ENCODE results near the gene ITGB3. TPM values are rescaled to one million over a fixed set of nuclear protein-coding genes. Genes with fewer than 3 reads are reported as not detected.

The ITGB3 gene
- total RNA-seq, 1 donor from 2014 or later, result 1.7 TPM

GRCh38 chr17:47276868-47277267 lies 23.2 kb downstream of the ITGB3 start:
- peak; percentile 21 for ATAC-seq

DNA sequence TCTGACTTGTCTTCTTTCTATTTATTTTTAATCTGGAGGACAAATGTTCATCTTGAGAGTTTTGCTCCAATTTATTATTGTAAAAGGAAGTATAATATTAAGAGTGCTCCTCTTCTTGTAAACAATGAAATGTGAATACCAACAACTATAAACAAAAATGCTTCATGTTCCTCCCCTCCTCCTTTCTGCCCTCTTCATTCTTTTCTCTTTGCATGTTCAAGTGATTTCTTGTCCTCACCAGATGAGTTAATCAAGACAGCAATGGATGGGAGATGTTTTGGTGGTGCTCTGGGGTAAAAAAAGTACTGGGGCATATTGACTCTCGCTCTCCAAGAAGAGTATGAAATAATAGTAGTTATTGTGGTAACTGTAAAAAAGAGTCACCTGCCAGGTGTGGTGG lies 24.3 kb downstream of the ITGB3 start:
- no peak for ATAC-seq

- ATAC-seq, result no peak
Observed at GRCh38 chr17:47278561-47278960, 24.9 kb downstream of the ITGB3 start.

GRCh38 chr17:47279062-47279801 lies 25.6 kb downstream of the ITGB3 start:
- peak; percentile 44 for ATAC-seq

DNA sequence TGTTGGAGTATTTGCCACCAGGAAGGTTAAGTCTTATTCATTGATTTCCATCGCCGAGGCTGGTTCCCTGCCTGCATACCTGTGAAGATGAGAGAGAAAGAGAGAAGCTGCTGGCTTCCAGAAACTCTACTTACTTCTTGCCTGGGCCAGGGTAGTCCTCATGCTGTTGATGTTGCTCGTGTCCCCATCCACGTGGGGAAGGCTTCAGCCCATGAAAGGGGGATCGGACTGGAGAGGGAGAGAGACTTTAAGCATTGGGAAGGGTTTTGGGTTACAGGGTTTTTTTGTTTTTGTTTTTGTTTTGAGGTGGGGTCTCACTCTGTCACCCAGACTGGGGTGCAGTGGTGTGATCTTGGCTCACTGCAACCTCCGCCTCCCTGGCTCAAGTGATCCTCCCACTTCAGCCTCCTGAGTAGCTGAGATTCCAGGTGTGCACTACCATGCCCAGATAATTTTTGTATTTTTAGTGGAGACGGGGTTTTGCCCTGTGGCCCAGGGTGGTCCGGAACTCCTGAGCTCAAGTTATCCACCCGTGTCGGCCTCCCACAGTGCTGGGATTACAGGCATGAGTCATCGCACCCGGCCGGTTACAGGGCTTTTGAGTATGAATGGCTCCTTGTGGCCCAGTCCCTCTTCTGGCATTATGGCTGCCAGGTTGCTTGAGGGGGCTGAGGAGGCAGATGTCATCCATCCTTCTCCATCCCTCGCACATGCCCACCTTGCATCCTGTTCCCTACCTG lies 26.6 kb downstream of the ITGB3 start:
- ATAC-seq, result no peak

GRCh38 chr17:47281216-47281615 lies 27.6 kb downstream of the ITGB3 start:
- no peak for ATAC-seq

- ATAC-seq, result no peak
Observed at GRCh38 chr17:47285003-47285402, 31.4 kb downstream of the ITGB3 start.

- ATAC-seq, result no peak
Observed at GRCh38 chr17:47286198-47286914, 32.7 kb downstream of the ITGB3 start.

GRCh38 chr17:47287068-47287467 lies 33.4 kb downstream of the ITGB3 start:
- ATAC-seq, result no peak

- no peak for ATAC-seq
Observed at GRCh38 chr17:47287639-47288038, 34.0 kb downstream of the ITGB3 start.

DNA sequence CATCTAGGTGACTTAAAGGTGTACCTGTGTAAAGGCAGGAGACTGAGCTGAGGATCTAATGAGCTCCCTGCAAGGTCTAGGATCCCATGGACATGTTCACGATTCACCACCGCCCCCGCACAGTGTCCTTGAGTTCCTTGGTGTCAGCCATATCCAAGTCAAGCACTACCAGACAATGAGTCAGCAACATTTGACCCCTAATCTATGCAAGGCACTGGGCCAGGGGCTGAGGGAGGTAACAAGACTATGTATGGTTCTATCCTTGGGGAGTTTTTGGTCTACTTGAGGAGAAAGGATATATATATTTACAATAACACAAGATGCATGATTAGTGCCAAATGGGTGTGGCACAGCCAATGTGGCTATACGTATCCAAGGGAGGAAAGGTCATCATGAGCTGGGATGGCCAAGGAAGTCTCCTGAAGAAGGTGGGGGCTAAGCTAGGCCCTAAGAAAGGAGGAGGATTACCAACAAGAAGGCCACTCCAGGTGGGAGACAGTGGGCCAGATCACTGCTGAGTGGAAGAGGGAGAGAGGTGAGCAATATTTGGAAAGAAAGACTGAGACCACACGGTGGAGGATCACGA lies 35.0 kb downstream of the ITGB3 start:
- no peak for ATAC-seq

DNA sequence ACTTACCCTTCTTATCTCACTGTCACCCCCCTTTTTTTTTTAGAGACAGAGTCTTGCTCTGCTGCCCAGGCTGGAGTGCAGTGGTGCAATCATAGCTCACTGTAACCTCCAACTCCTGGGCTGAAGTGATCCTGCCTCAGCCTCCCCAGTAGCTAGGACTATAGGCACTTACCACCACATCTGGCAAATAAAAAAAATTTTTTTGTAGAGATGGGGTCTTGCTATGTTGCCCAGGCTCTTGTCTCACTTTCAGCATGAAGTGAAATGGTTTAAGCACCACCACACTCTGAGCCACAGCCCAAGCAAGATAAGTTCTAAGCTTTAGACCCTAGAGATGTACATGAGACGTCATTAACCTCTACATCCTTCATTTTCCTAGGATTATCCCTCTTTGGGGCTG lies 35.7 kb downstream of the ITGB3 start:
- ATAC-seq, result no peak

DNA sequence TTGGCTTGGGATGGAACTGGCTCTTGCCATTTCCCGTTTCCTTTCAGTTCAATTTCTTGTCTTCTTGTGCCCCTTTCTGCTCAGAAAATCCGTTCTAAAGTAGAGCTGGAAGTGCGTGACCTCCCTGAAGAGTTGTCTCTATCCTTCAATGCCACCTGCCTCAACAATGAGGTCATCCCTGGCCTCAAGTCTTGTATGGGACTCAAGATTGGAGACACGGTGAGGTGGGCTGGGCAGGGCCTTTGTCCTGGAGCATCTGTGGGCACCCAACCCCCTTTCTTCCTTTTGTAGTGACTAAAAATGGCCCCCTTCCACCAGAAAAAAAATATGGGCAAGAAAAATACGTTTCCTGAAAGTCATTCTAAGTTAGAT lies 37.2 kb downstream of the ITGB3 start:
- ATAC-seq, result no peak

DNA sequence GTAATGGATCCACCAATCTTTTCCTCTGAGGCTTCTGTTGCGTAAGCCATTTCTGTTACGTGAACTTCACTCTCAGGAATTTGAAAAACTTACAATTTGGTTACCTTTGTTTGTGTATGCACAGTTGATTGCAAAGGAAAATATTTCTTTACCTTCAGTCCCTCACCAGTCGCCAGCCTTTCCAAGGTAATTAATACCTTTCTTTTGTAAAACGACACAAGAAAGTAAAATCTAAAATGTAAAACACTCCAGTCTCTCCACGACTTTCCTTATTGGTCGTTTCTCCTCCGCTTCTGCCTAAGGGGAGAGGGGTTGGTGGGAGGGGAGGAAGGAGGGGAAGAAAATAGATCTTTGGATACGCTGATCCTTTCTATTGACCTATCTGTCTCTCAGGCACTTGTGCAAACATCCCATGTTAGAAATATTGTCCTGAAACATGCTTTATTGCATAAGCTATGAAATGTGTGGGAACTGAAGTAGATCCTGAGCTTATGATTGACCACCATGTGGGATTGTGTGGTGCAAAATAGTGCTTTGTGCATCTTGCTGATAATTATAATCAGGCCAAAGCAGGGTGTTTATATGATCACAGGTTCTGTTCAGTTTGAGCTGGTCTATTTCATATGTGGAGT lies 37.7 kb downstream of the ITGB3 start:
- ATAC-seq, result no peak

DNA sequence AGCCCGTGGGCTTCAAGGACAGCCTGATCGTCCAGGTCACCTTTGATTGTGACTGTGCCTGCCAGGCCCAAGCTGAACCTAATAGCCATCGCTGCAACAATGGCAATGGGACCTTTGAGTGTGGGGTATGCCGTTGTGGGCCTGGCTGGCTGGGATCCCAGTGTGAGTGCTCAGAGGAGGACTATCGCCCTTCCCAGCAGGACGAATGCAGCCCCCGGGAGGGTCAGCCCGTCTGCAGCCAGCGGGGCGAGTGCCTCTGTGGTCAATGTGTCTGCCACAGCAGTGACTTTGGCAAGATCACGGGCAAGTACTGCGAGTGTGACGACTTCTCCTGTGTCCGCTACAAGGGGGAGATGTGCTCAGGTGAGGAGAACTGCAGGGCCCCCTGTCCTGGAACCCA lies 38.6 kb downstream of the ITGB3 start:
- ATAC-seq, result no peak

GRCh38 chr17:47295037-47295873 lies 41.6 kb downstream of the ITGB3 start:
- ATAC-seq, result no peak

DNA sequence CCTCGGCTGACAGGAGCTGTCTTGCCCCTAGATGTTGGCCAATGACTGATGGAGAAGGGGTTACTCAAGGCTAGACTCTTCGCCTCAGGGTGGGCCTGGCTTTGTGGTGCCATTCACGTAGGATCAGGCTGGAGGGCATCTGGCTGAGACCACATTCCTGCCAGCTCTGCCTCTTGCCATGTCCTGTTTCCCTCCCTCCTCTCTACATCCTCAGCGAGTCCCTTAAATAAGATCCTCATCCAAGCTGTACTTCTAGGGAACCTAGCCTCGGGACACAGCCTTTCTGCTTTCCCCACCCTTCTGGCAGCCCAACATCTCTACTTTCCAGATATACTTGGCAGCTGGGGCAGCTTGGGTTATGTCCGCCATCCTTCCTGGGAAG lies 42.2 kb downstream of the ITGB3 start:
- no peak for ATAC-seq

DNA sequence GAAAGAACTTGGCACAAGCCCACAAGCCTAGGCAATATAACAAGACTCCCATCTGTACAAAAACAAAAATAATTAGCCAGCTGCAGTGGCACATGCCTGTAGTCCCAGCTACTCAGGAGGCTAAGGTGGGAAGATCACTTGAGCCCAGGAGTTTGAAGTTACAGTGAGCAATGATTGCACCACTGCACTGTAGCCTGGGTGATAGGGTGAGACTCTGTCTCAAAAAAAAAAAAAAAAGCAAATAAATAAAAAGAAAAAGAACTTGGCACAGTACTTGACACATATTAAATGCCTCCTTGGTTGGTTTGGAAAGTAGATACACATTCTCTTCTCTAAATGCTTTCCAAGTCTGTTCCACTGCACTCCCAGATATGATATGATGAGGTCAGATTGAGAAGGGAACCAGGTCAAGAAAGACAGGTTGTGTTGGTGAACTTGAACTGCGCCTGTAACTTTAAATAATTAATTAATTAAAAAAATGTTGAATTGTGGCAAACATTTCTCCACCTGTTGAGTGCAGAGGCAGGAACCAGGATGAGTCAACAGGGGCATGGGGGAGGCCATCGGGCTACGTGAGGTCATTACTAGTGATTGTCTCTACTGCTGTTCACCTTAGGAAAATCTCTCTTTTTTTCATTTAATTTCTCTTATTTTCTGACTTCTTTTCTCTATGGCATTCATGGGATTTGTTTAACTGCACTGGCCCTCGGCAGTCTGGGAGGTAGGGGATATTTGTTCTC lies 44.2 kb downstream of the ITGB3 start:
- ATAC-seq, result no peak

GRCh38 chr17:47298712-47299111 lies 45.1 kb downstream of the ITGB3 start:
- ATAC-seq, result no peak

GRCh38 chr17:47299239-47299910 lies 45.7 kb downstream of the ITGB3 start:
- ATAC-seq, result no peak

GRCh38 chr17:47300718-47301117 lies 47.1 kb downstream of the ITGB3 start:
- no peak for ATAC-seq
